Measurements from ENCODE around the gene CCM2L.

CCM2L gene

GRCh38 chr20:32063695-32064094 lies 53.5 kb downstream of the CCM2L start:
- H3K4me3 ChIP-seq (ENCODE audit: low read depth in 1 of 2, low read length in 1 of 2) = peak overlapping the region; percentile 71 to 76
- peaks cover 99% of the 10 kb centered on the region in 2 experiments for H3K4me1 ChIP-seq (ENCODE audit: control insufficient read depth in 1 of 2, insufficient read depth in 1 of 2, low read depth in 1 of 2, low read length in 1 of 2)
- no peaks in the 10 kb centered on the region for H3K9me3 ChIP-seq
- peak overlapping the region; percentile 100 for H3K27ac ChIP-seq
- H3K36me3 ChIP-seq = peaks cover 65% of the 10 kb centered on the region
- no peak for TF ChIP-seq CTCF (IDR thresholded peaks at IDR 0.05)
- no peaks in the 10 kb centered on the region for H3K27me3 ChIP-seq

- H3K9me3 ChIP-seq = no peaks in the 10 kb centered on the region
- peaks cover 70% of the 10 kb centered on the region for H3K36me3 ChIP-seq
- H3K27me3 ChIP-seq = no peaks in the 10 kb centered on the region
- no peak for TF ChIP-seq CTCF (IDR thresholded peaks at IDR 0.05)
- H3K4me1 ChIP-seq (ENCODE audit: control insufficient read depth in 1 of 2, insufficient read depth in 1 of 2, low read depth in 1 of 2, low read length in 1 of 2) = peaks cover 99 to 100% of the 10 kb centered on the region in 2 experiments
- H3K4me3 ChIP-seq (ENCODE audit: low read depth in 1 of 2, low read length in 1 of 2) = peak overlapping the region; percentile 71 to 76
- H3K27ac ChIP-seq = peak overlapping the region; percentile 100
Observed at GRCh38 chr20:32064667-32065066, 54.4 kb downstream of the CCM2L start.

GRCh38 chr20:32067234-32067821 lies 57.1 kb downstream of the CCM2L start:
- H3K27me3 ChIP-seq = no peaks in the 10 kb centered on the region
- H3K9me3 ChIP-seq = no peaks in the 10 kb centered on the region
- H3K27ac ChIP-seq = peak overlapping the region; percentile 100
- peak overlapping the region; percentile 19 to 45 for H3K4me3 ChIP-seq (ENCODE audit: low read depth in 1 of 2, low read length in 1 of 2)
- peaks cover 70% of the 10 kb centered on the region for H3K36me3 ChIP-seq
- TF ChIP-seq CTCF (IDR thresholded peaks at IDR 0.05) = no peak
- H3K4me1 ChIP-seq (ENCODE audit: control insufficient read depth in 1 of 2, insufficient read depth in 1 of 2, low read depth in 1 of 2, low read length in 1 of 2) = peaks cover 99 to 100% of the 10 kb centered on the region in 2 experiments

GRCh38 chr20:32068174-32068573 lies 57.9 kb downstream of the CCM2L start:
- Histone ChIP-seq H3K27me3 (no peaks in the 10 kb centered on the region), H3K9me3 (no peaks in the 10 kb centered on the region), H3K4me1 (ENCODE audit: control insufficient read depth in 1 of 2, insufficient read depth in 1 of 2, low read depth in 1 of 2, low read length in 1 of 2) (peaks cover 92 to 94% of the 10 kb centered on the region in 2 experiments), H3K36me3 (peaks cover 71% of the 10 kb centered on the region), H3K4me3 (ENCODE audit: low read depth in 1 of 2, low read length in 1 of 2) (peak overlapping the region in 1 of 2 experiments; percentile 45), H3K27ac (peak overlapping the region; percentile 100)
- TF ChIP-seq CTCF (IDR thresholded peaks at IDR 0.05) = no peak

- H3K27me3 ChIP-seq = no peaks in the 10 kb centered on the region
- H3K27ac ChIP-seq = peak overlapping the region; percentile 100
- peaks cover 76 to 79% of the 10 kb centered on the region in 2 experiments for H3K4me1 ChIP-seq (ENCODE audit: control insufficient read depth in 1 of 2, insufficient read depth in 1 of 2, low read depth in 1 of 2, low read length in 1 of 2)
- TF ChIP-seq CTCF (IDR thresholded peaks at IDR 0.05) = no peak
- H3K4me3 ChIP-seq (ENCODE audit: low read depth in 1 of 2, low read length in 1 of 2) = peak overlapping the region; percentile 36 to 45
- H3K36me3 ChIP-seq = peaks cover 75% of the 10 kb centered on the region
- no peaks in the 10 kb centered on the region for H3K9me3 ChIP-seq
Observed at GRCh38 chr20:32069711-32070110, 59.5 kb downstream of the CCM2L start.

Data from neutrophil (primary cell).